ENCODE measurements around the gene CA5A.
"Not testable (repeated sequence)": the region's sequence is repeated elsewhere in the genome, so short reads cannot be mapped to it uniquely, and the experiment has no call there.

Gene CA5A

DNA sequence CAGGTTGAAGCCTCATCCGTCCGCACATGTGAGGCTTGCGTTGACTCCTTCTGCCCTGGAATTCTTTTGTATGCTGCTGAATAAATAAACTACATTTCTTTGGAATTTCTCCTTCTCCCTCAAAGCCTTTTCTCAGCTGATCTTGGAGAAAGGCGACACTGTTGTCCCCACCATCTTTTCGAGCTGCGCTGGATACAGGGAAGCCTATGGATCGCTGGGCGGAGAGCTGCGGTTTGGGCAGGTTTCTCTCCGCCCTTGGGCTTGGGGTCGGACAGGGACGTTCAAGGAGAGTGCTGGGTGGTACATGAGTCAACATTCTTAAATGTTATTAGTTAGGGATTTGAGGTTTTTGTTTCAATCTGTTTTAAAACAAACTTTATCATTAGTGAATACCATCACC, 35.8 kb downstream of the CA5A start:
- not testable (repeated sequence) for FAIRE-seq; DNase-seq (ENCODE audit: extremely low spot score, insufficient read length, low read depth)

DNA sequence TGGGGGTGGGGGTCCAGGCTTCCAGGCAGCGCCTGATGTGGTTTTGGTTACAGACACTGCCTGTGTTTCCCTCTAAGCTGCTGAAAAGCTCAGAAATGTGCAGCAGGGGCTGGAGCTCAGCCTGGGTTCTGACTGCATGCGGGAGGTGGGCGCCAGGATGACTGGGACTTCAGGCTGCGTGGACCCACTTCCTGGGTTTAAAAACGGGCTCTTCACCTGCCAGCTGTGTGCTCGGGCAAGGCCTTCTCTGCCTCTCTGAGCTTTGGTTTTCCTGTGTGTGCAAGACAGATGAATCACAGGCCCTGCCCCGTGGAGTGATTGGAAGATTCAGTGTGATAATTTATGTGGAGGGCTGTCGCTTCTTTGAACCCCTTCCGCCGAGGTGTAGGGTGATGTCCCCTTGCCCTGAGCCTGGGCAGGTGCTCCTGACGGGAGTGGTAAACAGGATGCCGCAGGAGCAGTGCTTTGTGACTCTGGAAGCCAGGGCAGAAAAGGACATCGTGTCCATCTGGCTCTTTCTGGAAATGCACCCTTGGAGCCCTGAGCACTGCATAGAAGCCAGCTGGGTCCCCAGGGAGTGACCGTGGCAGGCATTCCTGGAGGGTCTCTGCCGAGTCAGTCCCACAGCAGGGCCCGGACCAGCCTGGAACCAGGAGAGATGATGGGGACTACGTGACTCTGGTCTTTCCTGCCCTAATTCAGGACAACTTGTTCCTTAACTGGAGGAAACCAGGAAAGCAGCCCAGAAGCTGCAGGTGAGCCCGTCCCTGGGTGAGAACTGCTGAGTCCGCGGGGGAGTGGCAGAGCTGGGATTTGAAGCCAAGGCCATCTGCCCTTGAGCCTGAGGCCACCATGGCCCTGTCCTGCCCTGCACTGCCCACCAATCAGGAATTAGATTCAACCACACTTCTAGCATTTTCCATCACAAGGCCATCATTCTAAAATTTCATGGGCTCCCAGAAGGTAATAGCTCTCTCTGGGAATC, 38.5 kb downstream of the CA5A start:
- DNase-seq (ENCODE audit: extremely low spot score, insufficient read length, low read depth): no peak
- FAIRE-seq: no peak

- not testable (repeated sequence) for FAIRE-seq; DNase-seq (ENCODE audit: extremely low spot score, insufficient read length, low read depth)
Measured at GRCh38 chr16:87896924-87897520, 39.3 kb downstream of the CA5A start.

GRCh38 chr16:87896176-87896890, 40.0 kb downstream of the CA5A start:
- not testable (repeated sequence) for FAIRE-seq; DNase-seq (ENCODE audit: extremely low spot score, insufficient read length, low read depth)

DNA sequence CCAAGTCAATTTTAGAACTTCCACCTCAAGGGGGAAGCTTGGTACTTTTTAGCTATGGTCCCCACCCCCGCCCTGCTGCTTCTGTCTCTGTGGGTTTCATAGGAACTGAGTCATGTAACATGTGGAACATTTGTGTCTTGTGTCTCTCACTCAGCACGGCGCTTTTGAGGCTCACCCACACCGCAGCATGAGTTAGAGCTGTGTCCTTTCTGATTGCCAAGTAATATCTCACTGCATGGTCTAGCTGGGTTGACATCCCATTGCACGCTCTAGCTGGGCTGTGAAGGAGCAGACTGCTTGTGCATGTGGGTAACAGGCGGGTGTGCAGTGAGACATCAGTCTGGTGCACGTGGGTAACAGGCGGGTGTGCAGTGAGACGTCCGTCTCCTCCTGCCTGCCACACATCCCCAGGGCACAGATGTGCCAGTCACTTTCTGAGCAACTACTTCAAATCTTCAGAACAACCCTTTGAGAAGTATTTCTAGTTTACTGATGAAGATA, 40.6 kb downstream of the CA5A start:
- peak; percentile 23 for DNase-seq (ENCODE audit: extremely low spot score, insufficient read length, low read depth)
- peak; percentile 47 for FAIRE-seq

- not testable (repeated sequence) for DNase-seq (ENCODE audit: extremely low spot score, insufficient read length, low read depth); FAIRE-seq
Measured at GRCh38 chr16:87894005-87894404, 42.3 kb downstream of the CA5A start.

GRCh38 chr16:87891764-87892163, 44.6 kb downstream of the CA5A start:
- no peak for DNase-seq (ENCODE audit: extremely low spot score, insufficient read length, low read depth)
- FAIRE-seq: no peak

DNA sequence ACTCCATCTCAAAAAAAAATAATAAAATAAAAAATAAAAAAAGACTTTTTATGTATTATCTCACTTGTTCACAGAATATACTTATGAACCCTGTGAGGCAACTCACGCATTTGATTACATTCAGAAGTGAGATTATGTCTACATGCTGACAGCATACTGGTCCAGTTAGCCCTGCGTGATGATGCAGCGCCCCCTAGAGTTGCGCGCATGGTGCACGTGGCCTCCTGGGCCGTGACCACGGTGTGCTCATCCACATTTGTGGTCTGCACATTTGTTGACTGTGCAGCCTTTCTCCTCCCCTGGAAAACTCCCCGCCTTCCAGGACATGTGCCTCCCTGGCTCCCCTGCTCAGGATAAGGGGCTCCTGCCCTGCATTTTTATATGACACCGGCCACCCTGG, 46.6 kb downstream of the CA5A start:
- FAIRE-seq; DNase-seq (ENCODE audit: extremely low spot score, insufficient read length, low read depth): not testable (repeated sequence)

DNA sequence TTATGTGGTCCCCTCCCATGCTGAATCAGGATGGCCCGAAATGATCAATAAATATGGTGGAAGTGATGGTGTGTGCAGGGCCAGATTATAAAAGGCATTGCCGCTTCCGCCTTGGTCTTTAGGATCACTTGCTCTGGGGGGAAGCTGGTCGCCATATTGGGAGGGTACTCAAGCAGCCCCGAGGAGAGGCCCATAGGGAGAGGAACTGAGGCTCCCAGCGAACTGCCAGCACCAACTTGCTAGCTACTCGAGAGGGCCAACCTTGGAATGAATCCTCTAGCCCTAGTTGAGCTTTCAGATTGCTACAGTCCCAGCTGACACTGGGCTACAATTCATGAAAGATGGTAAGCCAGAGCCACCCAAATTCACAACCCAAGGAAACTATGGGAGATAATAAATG, 48.0 kb downstream of the CA5A start:
- DNase-seq (ENCODE audit: extremely low spot score, insufficient read length, low read depth); FAIRE-seq: not testable (repeated sequence)

GRCh38 chr16:87887931-87888330, 48.4 kb downstream of the CA5A start:
- not testable (repeated sequence) for DNase-seq (ENCODE audit: extremely low spot score, insufficient read length, low read depth); FAIRE-seq

- FAIRE-seq: not testable (repeated sequence)
Measured at GRCh38 chr16:87885371-87885967, 50.9 kb downstream of the CA5A start.

DNA sequence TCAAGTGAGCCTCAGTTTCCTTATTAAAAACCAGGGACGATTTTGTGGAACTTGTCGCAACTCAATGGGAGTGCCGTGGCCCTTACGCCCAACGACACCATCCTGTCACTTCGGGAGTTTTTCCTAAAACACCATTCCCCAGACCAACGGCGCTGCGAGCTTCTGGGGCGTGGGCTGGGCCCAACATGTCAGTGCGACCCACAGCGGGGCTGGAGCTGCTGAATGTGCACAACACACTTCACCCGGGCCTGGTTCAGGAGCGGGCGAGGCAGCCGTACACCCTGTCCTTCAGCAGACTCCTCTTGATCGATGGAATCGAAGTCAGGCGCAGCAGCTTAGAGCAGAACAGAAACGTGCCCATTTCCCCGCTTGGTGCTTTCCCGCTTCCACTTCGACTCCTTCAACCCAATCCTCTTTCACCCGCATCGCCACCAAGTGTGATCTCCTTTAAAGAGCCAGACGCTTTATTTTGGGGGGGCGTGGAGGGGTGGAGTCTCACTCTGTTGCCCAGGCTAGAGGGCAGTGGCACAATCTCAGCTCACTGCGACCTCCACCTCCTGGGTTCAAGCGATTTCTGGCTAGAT, 53.8 kb downstream of the CA5A start:
- DNase-seq (ENCODE audit: extremely low spot score, insufficient read length, low read depth): no peak
- no peak for FAIRE-seq

More at GRCh38 chr16:87885371-87885967, 50.9 kb downstream of the CA5A start:
- DNase-seq (ENCODE audit: extremely low spot score, insufficient read length, low read depth): not testable (repeated sequence)

GRCh38 chr16:87881324-87882200, 54.8 kb downstream of the CA5A start:
- FAIRE-seq: no peak
- DNase-seq (ENCODE audit: extremely low spot score, insufficient read length, low read depth): no peak

DNA sequence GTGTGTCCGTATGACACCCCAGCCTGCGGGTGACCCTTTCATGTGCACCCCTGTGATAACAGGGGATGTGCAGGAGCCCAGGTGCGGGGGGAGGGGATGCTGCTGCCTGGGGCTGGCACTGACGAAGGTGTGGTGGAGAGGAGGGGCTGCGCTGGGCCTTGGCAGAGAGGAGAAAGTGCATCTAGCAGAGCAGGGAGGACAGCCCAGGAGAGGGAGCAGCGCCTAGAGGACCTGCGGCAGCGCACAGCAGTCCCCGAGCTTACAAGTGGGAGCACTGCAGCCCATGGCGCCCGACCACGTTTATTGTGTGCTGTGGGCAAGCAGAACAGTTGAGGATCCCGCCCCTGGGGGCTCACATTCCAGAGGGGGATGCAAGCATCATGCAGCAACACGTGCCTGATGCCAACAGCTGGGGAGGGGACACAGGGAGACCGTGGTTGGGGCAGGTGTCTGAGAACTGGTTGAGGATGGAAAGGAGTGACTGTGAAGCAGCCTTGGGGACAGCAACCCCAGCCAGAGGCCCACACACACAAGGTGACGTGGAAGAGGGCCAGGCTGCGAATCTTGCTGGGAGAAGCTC, 56.1 kb downstream of the CA5A start:
- no peak for DNase-seq (ENCODE audit: extremely low spot score, insufficient read length, low read depth)
- no peak for FAIRE-seq

GRCh38 chr16:87879411-87880013, 56.8 kb downstream of the CA5A start:
- not testable (repeated sequence) for DNase-seq (ENCODE audit: extremely low spot score, insufficient read length, low read depth); FAIRE-seq

DNA sequence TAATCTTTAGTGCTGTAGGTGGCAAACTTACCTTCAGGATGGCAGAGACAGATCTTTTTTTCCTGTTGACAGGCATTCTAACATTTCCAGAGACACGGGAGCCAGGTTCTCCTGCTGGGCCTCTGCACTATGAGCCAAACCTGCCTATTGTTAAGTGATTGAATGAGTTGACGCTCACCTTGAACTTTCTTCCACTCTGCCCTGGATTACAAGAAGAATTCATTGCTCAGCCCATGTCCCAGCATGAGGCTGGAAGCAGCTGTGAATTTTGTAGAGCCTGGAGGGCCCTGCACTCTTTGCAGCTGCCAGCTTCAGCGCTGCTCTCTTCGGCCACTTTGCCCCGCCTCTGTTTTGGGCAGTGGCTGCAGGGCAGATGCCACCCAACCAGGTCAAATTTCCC, 57.6 kb downstream of the CA5A start:
- no peak for FAIRE-seq
- no peak for DNase-seq (ENCODE audit: extremely low spot score, insufficient read length, low read depth)

GRCh38 chr16:87877942-87878507, 58.3 kb downstream of the CA5A start:
- DNase-seq (ENCODE audit: extremely low spot score, insufficient read length, low read depth): no peak
- no peak for FAIRE-seq
